ENCODE data around the gene RPL22. TPM values are rescaled to one million over a fixed set of nuclear protein-coding genes. Genes with fewer than 3 reads are reported as not detected.

RPL22 gene
- polyA plus RNA-seq, 3 donors: 62.6 to 97.2 (median 65.6) TPM

DNA sequence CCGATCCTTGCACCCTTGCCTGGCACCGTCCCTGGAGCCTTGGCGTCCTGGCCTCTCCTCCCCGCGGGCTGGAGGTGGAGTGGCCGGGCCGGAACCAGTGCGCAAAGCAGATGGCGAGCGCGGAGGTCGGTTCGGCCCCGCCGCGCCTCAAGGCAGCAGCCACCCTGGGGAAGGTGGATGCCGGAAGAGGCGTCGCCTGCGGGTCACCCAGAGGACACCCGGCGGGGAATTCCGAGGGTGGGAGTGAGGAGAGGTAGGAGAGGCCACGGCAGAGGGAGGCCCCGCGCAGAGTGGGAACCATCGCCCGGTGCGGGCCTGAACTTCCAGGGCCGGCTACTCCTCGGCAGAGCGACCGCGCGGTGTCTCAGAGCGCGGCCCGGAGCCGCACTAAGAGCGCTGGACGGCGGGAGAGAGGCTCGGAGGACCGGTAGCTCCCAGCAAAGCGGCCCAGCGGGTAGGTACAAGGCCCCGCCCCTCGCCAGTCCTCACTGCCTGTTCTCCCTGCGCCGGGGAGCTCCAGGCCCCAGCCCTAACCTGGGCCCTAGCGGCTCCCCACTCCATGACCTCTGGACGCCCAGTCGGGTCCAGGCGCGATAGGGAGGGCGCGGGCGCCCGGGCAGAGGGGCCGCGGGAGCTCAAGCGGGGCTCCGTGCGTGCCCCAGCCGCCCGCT lies 6.6 kb upstream of the RPL22 start, which contains the start of gene RNF207:
RNF207 (plus strand) TSS at position 271 of the 671 bp plus-strand sequence. CDS start 417 bp downstream, outside the sequence.
- H3K4me2 ChIP-seq (replicated peaks; ENCODE audit: extremely low read depth, low read length, poor library complexity, severe bottlenecking): peak within 1 kb of the TSS; percentile 66

GRCh38 chr1:6202256-6202655 lies 2.9 kb upstream of the RPL22 start:
- H3K4me3 Mint-ChIP-seq: no peak overlapping the region
- peaks cover 20 to 27% of the 10 kb centered on the region in 2 donors for H3K27me3 ChIP-seq (ENCODE audit: control insufficient read depth in 2 of 2, insufficient read depth in 2 of 2, low read length in 2 of 2)
- H3K27me3 Mint-ChIP-seq (ENCODE audit: low read depth in 3 of 3): peaks cover 27 to 47% (median 41%) of the 10 kb centered on the region in 3 donors
- no peak overlapping the region for H3K4me2 ChIP-seq (replicated peaks; ENCODE audit: extremely low read depth, low read length, poor library complexity, severe bottlenecking)
- H3K36me3 Mint-ChIP-seq: peaks cover 5 to 7% of the 10 kb centered on the region in 2 donors
- H3K79me2 ChIP-seq (ENCODE audit: insufficient read depth, low read length): peaks cover 22% of the 10 kb centered on the region
- 96% methylated on average over 6 of the region's 7 CpGs for WGBS (ENCODE audit: insufficient coverage)
- intact Hi-C loops (cut with micrococcal nuclease): loop anchor here in 1 of 2 donors (10.0 kb wide), 1 partner anchor 147 kb away; no protein-coding TSS in a partner anchor
- H2AFZ ChIP-seq (ENCODE audit: insufficient read depth, low read depth, low read length, poor library complexity, severe bottlenecking): no peak overlapping the region
- no peak overlapping the region for H3K9ac ChIP-seq (ENCODE audit: insufficient read depth, low read length, poor library complexity, severe bottlenecking)
- H3K9me3 Mint-ChIP-seq: peaks cover 0 to 23% (median 4%) of the 10 kb centered on the region in 7 donors
- H3K27ac Mint-ChIP-seq: no peak overlapping the region
- TF ChIP-seq, protein P1, sequence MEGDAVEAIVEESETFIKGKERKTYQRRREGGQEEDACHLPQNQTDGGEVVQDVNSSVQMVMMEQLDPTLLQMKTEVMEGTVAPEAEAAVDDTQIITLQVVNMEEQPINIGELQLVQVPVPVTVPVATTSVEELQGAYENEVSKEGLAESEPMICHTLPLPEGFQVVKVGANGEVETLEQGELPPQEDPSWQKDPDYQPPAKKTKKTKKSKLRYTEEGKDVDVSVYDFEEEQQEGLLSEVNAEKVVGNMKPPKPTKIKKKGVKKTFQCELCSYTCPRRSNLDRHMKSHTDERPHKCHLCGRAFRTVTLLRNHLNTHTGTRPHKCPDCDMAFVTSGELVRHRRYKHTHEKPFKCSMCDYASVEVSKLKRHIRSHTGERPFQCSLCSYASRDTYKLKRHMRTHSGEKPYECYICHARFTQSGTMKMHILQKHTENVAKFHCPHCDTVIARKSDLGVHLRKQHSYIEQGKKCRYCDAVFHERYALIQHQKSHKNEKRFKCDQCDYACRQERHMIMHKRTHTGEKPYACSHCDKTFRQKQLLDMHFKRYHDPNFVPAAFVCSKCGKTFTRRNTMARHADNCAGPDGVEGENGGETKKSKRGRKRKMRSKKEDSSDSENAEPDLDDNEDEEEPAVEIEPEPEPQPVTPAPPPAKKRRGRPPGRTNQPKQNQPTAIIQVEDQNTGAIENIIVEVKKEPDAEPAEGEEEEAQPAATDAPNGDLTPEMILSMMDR (IDR thresholded peaks at IDR 0.05): no peak
- no peak overlapping the region for H3K4me3 ChIP-seq (replicated peaks in 1 of 3; ENCODE audit: low read depth in 2 of 3, low read length in 3 of 3)
- H3K4me1 ChIP-seq (ENCODE audit: control insufficient read depth in 1 of 2, insufficient read depth in 2 of 2, low read length in 2 of 2): peaks cover 36 to 51% of the 10 kb centered on the region in 2 donors
- peaks cover 38% of the 10 kb centered on the region for H3K4me1 Mint-ChIP-seq
- H4K20me1 ChIP-seq (ENCODE audit: insufficient read depth, low read length): peaks cover 21% of the 10 kb centered on the region
- DNase-seq: no peak
- H3K9me3 ChIP-seq (replicated peaks in 1 of 2; ENCODE audit: control insufficient read depth in 1 of 2, insufficient read depth in 1 of 2, low read length in 2 of 2): peaks cover 0 to 4% of the 10 kb centered on the region in 2 donors
- peaks cover 3 to 7% of the 10 kb centered on the region in 2 donors for H3K36me3 ChIP-seq (replicated peaks in 1 of 2; ENCODE audit: control insufficient read depth in 1 of 2, insufficient read depth in 2 of 2, low read length in 2 of 2)
- no peak overlapping the region for H3K27ac ChIP-seq (ENCODE audit: low read depth in 1 of 2, low read length in 2 of 2)

More for the DNA sequence above, 6.6 kb upstream of the RPL22 start, which contains the start of gene RNF207:
- H4K20me1 ChIP-seq (ENCODE audit: insufficient read depth, low read length): no peaks in the 10 kb centered on the region
- under 1% methylated on average over 65 of the region's 66 CpGs for WGBS (ENCODE audit: insufficient coverage)
- H3K79me2 ChIP-seq (ENCODE audit: insufficient read depth, low read length): no peaks in the 10 kb centered on the region
- TF ChIP-seq, protein P1 (IDR thresholded peaks at IDR 0.05): no peak
- intact Hi-C loops (cut with micrococcal nuclease): loop anchor here in 1 of 2 donors (10.0 kb wide), 1 partner anchor 151 kb away; no protein-coding TSS in a partner anchor
- peaks cover 22 to 36% of the 10 kb centered on the region in 2 donors for H3K4me1 ChIP-seq (ENCODE audit: control insufficient read depth in 1 of 2, insufficient read depth in 2 of 2, low read length in 2 of 2)
- peak in 1 of 3 donors; percentile 48 for DNase-seq
- Mint-ChIP-seq H3K36me3 (peaks cover 0 to 3% of the 10 kb centered on the region in 2 donors), H3K4me1 (peaks cover 22% of the 10 kb centered on the region), H3K27me3 (ENCODE audit: low read depth in 3 of 3) (peaks cover 46 to 81% (median 60%) of the 10 kb centered on the region in 3 donors), H3K27ac (no peak within 1 kb of the TSS), H3K4me3 (peak within 1 kb of the TSS; percentile 58 to 87), H3K9me3 (peaks cover 0 to 24% (median 3%) of the 10 kb centered on the region in 7 donors)
- no peak within 1 kb of the TSS for H3K27ac ChIP-seq (ENCODE audit: low read depth in 1 of 2, low read length in 2 of 2)
- peak within 1 kb of the TSS; percentile 8 to 64 (median 23) for H3K4me3 ChIP-seq (replicated peaks in 1 of 3; ENCODE audit: low read depth in 2 of 3, low read length in 3 of 3)
- H3K9ac ChIP-seq (ENCODE audit: insufficient read depth, low read length, poor library complexity, severe bottlenecking): peak within 1 kb of the TSS; percentile 6
- peak within 1 kb of the TSS; percentile 62 for H2AFZ ChIP-seq (ENCODE audit: insufficient read depth, low read depth, low read length, poor library complexity, severe bottlenecking)
- peaks cover 31 to 47% of the 10 kb centered on the region in 2 donors for H3K27me3 ChIP-seq (ENCODE audit: control insufficient read depth in 2 of 2, insufficient read depth in 2 of 2, low read length in 2 of 2)
- H3K9me3 ChIP-seq (replicated peaks in 1 of 2; ENCODE audit: control insufficient read depth in 1 of 2, insufficient read depth in 1 of 2, low read length in 2 of 2): peaks cover 0 to 13% of the 10 kb centered on the region in 2 donors
- H3K36me3 ChIP-seq (replicated peaks in 1 of 2; ENCODE audit: control insufficient read depth in 1 of 2, insufficient read depth in 2 of 2, low read length in 2 of 2): no peaks in the 10 kb centered on the region
